Activated CD4-positive, alpha-beta T cell treated with anti-CD3 and anti-CD28 coated beads, Interleukin-2, amount 50 U/mL, for 4 hours (primary cell): ENCODE data around the gene PJVK.
"Not testable (repeated sequence)": the region's sequence is repeated elsewhere in the genome, so short reads cannot be mapped to it uniquely, and the experiment has no call there.

Experiments
- DNase-seq, 2 experiments: peaks; one replicate each; pipeline ENCODE4 v3.0.0-alpha.2; 2020

PJVK gene

DNA sequence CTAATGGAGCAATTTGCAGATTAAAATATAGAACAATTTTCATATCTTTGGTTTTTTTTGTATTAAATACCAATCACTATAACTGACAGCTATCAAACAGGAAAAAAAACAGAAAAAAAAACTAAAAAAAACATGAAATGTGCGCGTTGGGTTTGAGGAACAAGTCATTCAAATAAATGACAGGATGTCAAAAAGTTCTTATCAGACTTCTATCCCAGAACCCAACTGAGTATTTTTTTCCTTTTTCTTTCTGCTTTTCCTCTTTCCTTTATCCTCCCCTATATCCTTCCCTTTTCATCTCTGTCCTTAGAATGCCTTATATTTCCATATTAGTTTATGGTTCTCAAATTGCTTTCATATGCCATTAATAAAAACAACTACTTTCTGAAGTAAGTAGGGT is 14.5 kb upstream of the PJVK start:
- DNase-seq = no peak

DNA sequence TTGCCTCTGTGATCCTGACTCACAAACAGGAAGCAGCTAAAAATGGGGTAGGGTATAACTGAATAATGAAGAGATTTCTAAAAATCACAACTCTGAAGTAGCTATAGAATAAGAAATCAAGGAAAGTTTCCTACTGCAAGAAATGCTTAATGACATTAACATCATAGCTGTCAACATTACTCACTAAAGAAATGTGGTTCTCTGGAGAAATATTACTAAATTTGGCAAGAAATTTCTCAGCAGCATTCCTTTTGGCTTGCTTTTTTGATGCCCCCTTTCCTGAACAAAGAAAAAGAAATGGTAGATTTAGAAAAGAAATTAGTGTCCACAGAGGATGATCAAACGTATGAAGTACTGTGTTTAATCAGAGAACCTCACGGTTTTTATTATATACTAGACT is 9.8 kb upstream of the PJVK start:
- no peak for DNase-seq

- DNase-seq = no peak
These were observed 2.1 kb upstream of the PJVK start for GRCh38 chr2:178448968-178449661.

DNA sequence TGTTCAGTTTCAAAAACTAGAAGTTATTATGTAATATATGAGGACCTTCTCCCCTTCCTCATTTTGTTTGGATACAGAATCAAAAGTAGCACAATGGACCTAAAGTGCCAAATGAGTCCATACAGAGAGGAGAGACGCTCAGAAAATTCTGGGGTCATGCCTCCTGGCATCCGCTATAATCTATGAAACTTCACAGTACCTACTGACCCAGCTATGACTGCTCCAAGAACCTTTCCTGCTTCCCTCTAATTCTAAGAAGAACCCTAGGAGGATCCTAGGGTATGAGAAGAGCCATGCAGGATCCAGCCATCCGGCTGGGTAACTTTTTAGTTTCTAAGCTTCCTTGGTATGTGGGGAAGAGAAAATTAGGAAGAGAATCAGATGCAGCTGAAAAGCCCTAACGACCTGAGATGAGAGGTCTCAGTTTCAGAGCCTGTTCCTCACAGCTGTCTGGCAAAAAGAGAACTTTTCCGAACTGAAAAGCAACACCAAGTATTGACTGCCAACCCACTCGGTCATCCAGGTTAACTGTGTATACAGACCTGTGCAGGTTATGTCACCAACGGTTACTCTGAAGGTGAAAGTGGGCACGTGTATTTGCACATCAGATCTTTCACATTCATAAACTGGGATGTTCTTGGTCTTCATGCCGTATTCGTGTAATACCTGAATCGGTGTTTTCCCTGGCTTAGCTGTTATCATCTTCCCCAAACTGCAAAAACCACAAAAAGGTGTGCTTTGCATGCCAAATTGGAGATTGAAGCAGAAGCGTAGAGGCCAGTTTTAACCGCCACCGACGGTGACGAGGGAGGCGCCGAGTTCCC is 1.3 kb upstream of the PJVK start:
- DNase-seq = no peak

DNA sequence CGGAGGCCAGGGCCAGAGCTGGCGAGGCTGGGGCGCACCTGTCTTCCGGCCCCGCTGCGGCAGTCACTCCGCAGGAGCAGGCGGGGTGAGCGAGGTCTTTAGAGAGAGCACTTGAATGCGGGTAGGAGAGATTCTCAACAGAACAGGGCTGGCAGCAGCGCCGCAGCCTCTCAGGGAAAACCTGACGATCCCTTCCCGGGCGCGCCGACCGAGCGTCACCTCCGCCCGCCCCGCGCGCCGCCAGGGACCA is 729 bp upstream of the PJVK start:
- DNase-seq = no peak

DNA sequence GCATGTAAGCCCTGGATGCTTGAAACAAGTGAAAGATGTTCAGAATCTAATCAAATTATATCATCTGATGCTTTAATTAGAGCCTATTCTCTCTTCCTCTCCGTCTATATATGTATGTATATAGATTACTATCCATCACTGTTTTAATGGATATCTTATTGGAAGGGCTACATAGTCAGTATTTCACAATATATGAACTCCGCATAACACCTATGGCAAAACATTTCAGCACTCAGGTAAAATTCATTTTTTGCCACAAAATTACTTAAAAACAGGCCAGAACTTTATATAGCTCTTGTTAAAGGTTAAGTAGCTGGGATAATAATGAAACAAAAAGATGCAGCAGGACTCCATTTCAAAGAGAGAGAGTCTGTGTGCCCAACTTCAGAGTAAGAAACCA is 1.2 kb downstream of the PJVK start:
- no peak for DNase-seq

DNA sequence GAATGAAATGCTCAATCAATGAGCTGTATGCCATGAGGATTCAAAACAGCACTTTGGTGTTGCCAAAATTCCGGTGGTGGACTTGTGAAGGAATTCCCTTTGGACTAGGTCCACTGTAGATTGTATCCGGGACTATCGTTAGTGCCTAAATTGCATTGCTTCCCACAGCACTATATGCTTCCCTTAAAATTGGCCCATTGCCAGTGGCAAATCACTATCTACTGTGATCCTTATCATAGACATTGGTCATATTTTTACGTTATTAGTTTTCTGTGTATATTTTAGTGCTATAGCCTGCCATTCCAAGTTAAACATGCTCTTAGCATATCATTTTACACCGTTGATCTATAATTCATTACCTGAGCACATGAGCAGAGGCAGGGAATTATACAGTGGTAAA is 1.7 kb downstream of the PJVK start:
- no peak for DNase-seq

- DNase-seq = no peak
These were observed 4.8 kb downstream of the PJVK start for GRCh38 chr2:178455947-178456346.

- no peak for DNase-seq
These were observed 6.3 kb downstream of the PJVK start for GRCh38 chr2:178457390-178457886.

GRCh38 chr2:178469219-178469849 is 18.2 kb downstream of the PJVK start:
- DNase-seq = no peak

GRCh38 chr2:178471313-178471712 is 20.1 kb downstream of the PJVK start:
- DNase-seq = not testable (repeated sequence)

DNA sequence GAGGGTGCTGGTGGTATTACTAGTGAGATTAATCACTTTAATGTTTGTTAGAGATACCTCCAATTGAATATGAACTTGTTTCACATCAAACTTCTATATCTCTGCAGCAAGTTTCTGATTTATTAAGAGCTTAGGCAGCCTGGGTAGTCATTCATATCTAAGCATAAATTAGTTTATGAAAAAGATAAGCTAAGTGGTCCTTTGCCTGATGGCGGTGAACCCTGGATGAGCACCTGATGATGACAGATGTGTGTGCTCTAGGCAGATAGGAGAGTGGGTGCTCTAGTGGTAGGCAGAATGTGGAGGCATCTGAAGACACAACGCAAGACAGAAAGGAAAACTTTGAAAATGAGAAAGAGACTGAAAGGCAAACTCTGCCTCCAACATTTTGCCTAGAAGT is 22.2 kb downstream of the PJVK start:
- DNase-seq = no peak

- DNase-seq = no peak
These were observed 22.8 kb downstream of the PJVK start for GRCh38 chr2:178473931-178474330.

DNA sequence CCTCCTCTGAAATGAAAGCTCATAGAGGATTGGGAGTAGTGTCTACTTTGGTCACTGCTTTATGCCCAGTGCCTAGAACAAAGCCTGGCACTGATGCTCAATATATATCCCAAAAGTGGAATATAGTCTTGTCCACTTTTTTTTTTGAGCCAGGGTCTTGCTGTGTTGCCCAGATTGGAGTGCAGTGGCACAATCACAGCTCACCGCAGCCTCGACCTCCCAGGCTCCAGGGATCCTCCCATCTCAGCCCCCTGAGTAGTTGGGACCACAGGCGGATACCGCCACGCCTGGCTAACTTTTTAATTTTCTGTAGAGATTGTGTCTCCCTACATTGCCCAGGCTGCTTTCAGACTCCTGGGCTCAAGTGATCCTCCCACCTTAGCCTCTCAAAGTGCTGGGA is 23.4 kb downstream of the PJVK start:
- no peak for DNase-seq

- DNase-seq = no peak
These were observed 25.3 kb downstream of the PJVK start for GRCh38 chr2:178476477-178476876.

GRCh38 chr2:178477443-178478129 is 26.4 kb downstream of the PJVK start:
- DNase-seq = no peak

DNA sequence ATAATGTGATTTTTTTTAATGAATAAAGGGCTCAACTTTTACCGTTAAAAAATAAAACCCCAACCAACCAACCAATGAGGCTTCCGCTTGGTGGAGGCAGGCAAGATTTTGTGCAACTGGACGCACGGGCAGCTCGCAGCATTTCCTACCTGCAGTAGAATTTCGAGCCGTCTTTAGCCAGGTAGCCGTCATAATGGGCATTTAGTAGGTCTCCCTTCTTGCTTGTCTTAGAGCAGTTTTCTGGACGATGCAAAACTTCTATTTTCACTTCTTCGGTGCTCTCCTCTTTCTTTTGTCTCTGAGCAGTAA is 26.9 kb downstream of the PJVK start:
- no peak for DNase-seq

- peak; percentile 75 to 76 for DNase-seq
These were observed 27.5 kb downstream of the PJVK start, which contains the start of gene FKBP7 for GRCh38 chr2:178478439-178479274. TSS of gene FKBP7 (minus strand) at chr2:178478600. CDS start at chr2:178478499, 101 bp downstream.

DNA sequence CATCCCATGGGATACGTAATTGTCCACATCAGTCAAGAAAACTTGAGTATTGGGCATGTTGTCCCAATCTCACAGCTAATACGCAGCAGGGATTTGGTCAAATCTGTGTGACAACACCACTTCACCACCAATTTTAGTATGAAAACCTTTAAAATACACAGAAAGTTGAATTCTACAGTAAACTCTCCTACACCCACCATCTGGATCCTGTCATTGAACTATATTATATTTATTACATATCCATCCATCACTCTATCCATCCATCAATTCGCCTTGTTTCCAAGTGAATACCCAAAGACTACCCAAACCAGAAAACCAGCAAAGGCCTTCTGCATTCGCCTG is 28.1 kb downstream of the PJVK start:
- DNase-seq = no peak

DNA sequence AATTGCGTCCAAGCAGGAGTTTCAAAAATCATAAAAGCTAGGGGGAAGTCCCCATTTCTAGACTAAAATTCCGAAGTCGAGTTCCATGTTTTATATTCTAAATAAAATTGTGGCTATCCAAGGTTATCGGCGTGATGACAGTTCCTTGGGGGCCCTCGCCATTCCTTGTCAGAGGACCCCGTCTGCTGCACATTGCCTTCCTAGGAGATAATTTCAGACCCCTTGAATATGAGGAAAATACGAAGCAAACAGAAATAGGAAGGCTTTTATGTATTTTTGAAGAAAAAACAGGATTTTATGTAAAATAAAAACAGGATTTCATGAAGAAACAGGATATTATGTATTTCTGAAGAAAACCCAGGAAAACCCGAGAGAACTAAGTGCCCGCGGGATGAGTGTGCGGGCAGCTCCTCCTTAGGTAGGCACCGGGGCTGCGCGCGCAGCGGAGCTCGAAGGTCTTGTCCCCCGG is 28.6 kb downstream of the PJVK start:
- DNase-seq = no peak

DNA sequence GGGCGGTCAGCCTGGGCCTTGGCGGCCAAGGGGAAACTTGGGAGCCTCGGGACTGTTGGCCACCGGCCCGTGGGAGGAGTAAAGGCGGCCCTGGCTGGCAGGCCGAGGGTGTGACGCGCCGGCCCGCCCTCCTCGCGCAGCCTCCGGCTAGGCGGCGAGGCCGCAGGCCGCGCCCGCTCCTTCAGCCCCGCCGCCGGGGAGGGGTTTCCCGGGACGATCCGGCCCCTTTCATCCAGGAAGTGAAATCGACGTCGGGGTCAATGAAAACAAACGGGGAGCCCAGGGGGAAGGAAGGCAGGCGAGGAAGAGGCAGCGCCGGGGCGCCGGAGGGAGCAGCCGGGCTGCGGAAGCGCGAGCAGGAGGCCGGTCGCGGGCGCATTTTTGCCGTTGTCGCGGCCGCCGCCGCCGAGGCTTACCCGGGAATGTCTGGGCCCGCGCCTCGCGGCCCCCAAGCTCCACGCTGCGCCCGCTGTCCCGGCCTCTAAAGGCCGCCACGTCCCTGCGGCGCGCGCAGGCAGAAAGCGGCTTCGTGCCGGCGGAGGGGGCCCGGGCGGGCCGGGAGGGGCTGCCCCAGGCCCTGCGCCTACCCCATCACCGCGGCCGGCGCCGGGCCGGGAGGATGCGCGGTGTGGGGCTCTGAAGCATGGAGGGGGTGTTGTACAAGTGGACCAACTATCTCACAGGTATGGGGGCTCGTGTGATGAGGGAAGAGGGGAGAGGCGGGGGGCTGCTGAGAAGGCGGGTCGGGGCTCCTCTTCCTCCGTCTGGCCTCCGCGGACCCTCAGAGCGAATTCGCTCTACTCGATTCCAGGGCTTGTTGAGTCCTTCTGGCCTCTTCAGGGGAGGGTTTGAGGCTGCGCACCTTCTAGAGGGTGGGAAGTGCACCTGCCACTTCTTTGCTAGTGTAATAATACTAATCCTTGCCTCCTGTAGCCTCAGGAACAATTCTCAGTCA is 29.3 kb downstream of the PJVK start, which contains the start of gene PLEKHA3:
Gene PLEKHA3 (plus strand): TSS at position 231 of the 955 bp plus-strand sequence. CDS start 413 bp downstream, at position 644.
- DNase-seq = peak; percentile 52 to 53
